Glomerular visceral epithelial cell (primary cell): ENCODE results near the gene SCN4A.
A peak's percentile ranks its signal among the peaks of the same experiment; 100 is the strongest.
"Not testable (repeated sequence)": the region's sequence is repeated elsewhere in the genome, so short reads cannot be mapped to it uniquely, and the experiment has no call there.

Experiments
- DNase-seq: peaks from one replicate; pipeline ENCODE4 v3.0.0-alpha.2; 2016; ENCODE audit errors: extremely low spot score

The SCN4A gene

GRCh38 chr17:63934183-63935112 is 38.3 kb downstream of the SCN4A start:
- DNase-seq: no peak

- DNase-seq: no peak
Measured at GRCh38 chr17:63933598-63933997, 39.1 kb downstream of the SCN4A start.

GRCh38 chr17:63932721-63933120 is 40.0 kb downstream of the SCN4A start:
- DNase-seq: no peak

GRCh38 chr17:63931981-63932561 is 40.6 kb downstream of the SCN4A start, which contains the start of gene CD79B:
CD79B (minus strand) TSS chr17:63932331; CDS start chr17:63932261, 70 bp downstream.
- no peak for DNase-seq

- no peak for DNase-seq
Measured at GRCh38 chr17:63930951-63931575, 41.7 kb downstream of the SCN4A start.

- no peak for DNase-seq
Measured at GRCh38 chr17:63929860-63930766, 42.6 kb downstream of the SCN4A start.

GRCh38 chr17:63928966-63929695 is 43.6 kb downstream of the SCN4A start:
- no peak for DNase-seq

GRCh38 chr17:63928172-63928666 is 44.5 kb downstream of the SCN4A start:
- DNase-seq: no peak

- no peak for DNase-seq
Measured at GRCh38 chr17:63927464-63928171, 45.1 kb downstream of the SCN4A start.

- DNase-seq: no peak
Measured at GRCh38 chr17:63926164-63926563, 46.6 kb downstream of the SCN4A start.

GRCh38 chr17:63925615-63926014 is 47.1 kb downstream of the SCN4A start:
- DNase-seq: no peak

GRCh38 chr17:63922402-63922801 is 50.3 kb downstream of the SCN4A start:
- DNase-seq: not testable (repeated sequence)

GRCh38 chr17:63920779-63921178 is 51.9 kb downstream of the SCN4A start:
- DNase-seq: not testable (repeated sequence)

- not testable (repeated sequence) for DNase-seq
Measured at GRCh38 chr17:63920050-63920449, 52.7 kb downstream of the SCN4A start.

- DNase-seq: peak; percentile 56
Measured at GRCh38 chr17:63919311-63919723, 53.4 kb downstream of the SCN4A start.

GRCh38 chr17:63918789-63919305 is 53.9 kb downstream of the SCN4A start, which contains the start of gene GH1:
GH1 (minus strand) TSS chr17:63918839; CDS start chr17:63918776, 63 bp downstream.
- DNase-seq: not testable (repeated sequence)

- DNase-seq: no peak
Measured at GRCh38 chr17:63918305-63918704, 54.4 kb downstream of the SCN4A start.

- no peak for DNase-seq
Measured at GRCh38 chr17:63917646-63918045, 55.1 kb downstream of the SCN4A start.

- DNase-seq: not testable (repeated sequence)
Measured at GRCh38 chr17:63917206-63917605, 55.5 kb downstream of the SCN4A start.
